Measurements from ENCODE around the gene QRFPR. TPM values are rescaled to one million over a fixed set of nuclear protein-coding genes. Genes with fewer than 3 reads are reported as not detected.

QRFPR gene
- total and polyA plus RNA-seq, 2 of the 4 experiments (the other 2 are of a cell fraction): not detected

DNA sequence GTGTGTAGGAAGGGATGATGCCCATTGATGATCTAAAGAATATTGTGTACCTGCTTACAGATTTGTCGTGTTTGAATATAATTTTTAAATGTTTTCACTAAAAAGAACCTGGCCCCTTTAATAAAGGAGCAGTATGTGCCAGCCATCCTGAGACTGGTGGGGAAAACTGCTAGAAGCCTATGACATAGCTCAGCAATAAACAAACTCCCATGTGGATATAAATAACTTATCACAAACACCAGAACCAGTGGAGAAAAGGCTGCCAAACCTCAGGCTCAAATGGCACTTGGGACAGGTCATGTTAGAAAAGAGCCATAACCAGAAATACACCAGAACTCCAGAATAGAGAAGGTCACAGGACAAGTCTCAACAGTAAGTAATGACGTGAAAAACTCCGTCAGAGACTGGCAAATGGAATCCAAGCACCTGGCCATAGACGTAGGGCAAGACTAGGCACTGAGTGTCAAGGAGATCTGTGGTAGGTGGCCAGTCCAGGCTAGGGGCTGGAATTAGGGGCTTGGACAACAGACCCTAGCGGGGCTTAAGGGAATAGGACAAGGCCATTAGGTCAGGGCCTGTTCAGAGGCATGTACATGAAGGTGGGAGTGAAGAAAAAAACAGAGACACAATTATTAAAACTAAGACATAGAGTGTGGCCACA, 11.7 kb upstream of the QRFPR start:
- ChIA-PET POLR2A (ENCODE audit: unreplicated experiment) (no interaction called here), CTCF (no interaction called here)
- Histone ChIP-seq H3K27ac (ENCODE audit: insufficient read depth, low read length) (no peak overlapping the region), H3K79me1 (ENCODE audit: low read depth in 1 of 2, low read length in 2 of 2) (no peaks in the 10 kb centered on the region), H3K9ac (ENCODE audit: low read depth, low read length) (no peak overlapping the region), H2BK20ac (ENCODE audit: low read depth, low read length) (no peak overlapping the region), H2BK15ac (ENCODE audit: low read depth, low read length) (no peak overlapping the region), H2AK9ac (replicated peaks; ENCODE audit: low read depth, low read length, poor library complexity) (no peak overlapping the region), H3K56ac (ENCODE audit: extremely low read depth, insufficient read depth, low read length) (no peak overlapping the region), H3K4ac (ENCODE audit: low read depth, low read length) (no peak overlapping the region), H3K23ac (ENCODE audit: low read depth, low read length) (no peak overlapping the region), H3K18ac (ENCODE audit: low read depth, low read length) (no peak overlapping the region), H4K8ac (ENCODE audit: low read depth in 2 of 2, low read length in 2 of 2) (no peak overlapping the region), H2BK5ac (ENCODE audit: low read depth, low read length, poor library complexity, severe bottlenecking) (no peak overlapping the region), H3K9me3 (ENCODE audit: control insufficient read depth, insufficient read depth, low read length) (no peaks in the 10 kb centered on the region), H4K91ac (ENCODE audit: insufficient read depth, low read depth, low read length) (no peak overlapping the region), H3K4me1 (ENCODE audit: control insufficient read depth, insufficient read depth, low read length) (no peaks in the 10 kb centered on the region), H3K9me1 (ENCODE audit: insufficient read depth, low read length) (no peaks in the 10 kb centered on the region), H3K4me3 (ENCODE audit: insufficient read depth, low read depth, low read length) (no peak overlapping the region), H2AK5ac (ENCODE audit: low read depth, low read length) (no peak overlapping the region), H4K20me1 (ENCODE audit: insufficient read depth, low read length) (no peaks in the 10 kb centered on the region), H3K27me3 (ENCODE audit: control insufficient read depth, insufficient read depth, low read length) (no peaks in the 10 kb centered on the region), H4K5ac (ENCODE audit: low read depth, low read length) (no peak overlapping the region), H3K14ac (replicated peaks; ENCODE audit: low read depth, low read length) (no peak overlapping the region), H2AFZ (replicated peaks; ENCODE audit: low read length, poor library complexity) (no peak overlapping the region), H3K4me2 (ENCODE audit: low read depth, low read length) (no peak overlapping the region), H2BK120ac (ENCODE audit: low read depth, low read length) (no peak overlapping the region), H3K36me3 (ENCODE audit: control insufficient read depth, insufficient read depth, low read length) (no peaks in the 10 kb centered on the region)
- no peak for DNase-seq
- dilution Hi-C loops (cut with HindIII; ENCODE audit: low sequenced_read_pairs, unreplicated experiment): no loop called here
- 20% methylated on average over 1 of the region's 5 CpGs; no CpG with 5 or more reads in 1 of the 2 experiments for WGBS, 2 experiments (ENCODE audit: extremely low coverage in 2 of 2, insufficient read length in 1 of 2)
- intact Hi-C loops (cut with micrococcal nuclease): no loop called here
- no peak for ATAC-seq (ENCODE audit: low read depth)
- TF ChIP-seq FOS (IDR thresholded peaks at IDR 0.05; ENCODE audit: low read depth, low read length) (no peak), POLR2A (IDR thresholded peaks at IDR 0.05; ENCODE audit: low read depth, low read length) (no peak), MXI1 (IDR thresholded peaks at IDR 0.05; ENCODE audit: borderline replicate concordance, low read depth, low read length) (no peak), RAD21 (IDR thresholded peaks at IDR 0.05; ENCODE audit: low read length) (no peak), BHLHE40 (IDR thresholded peaks at IDR 0.05; ENCODE audit: low read depth, low read length) (no peak), RFX5 (IDR thresholded peaks at IDR 0.05; ENCODE audit: low read depth, low read length) (no peak), MAFK (IDR thresholded peaks at IDR 0.05; ENCODE audit: low read depth, low read length) (no peak), SMC3 (IDR thresholded peaks at IDR 0.05; ENCODE audit: low read depth, low read length) (no peak), NFE2L2 (IDR thresholded peaks at IDR 0.05; ENCODE audit: low read depth, low read length) (no peak), MAZ (IDR thresholded peaks at IDR 0.05; ENCODE audit: borderline replicate concordance, low read depth, low read length) (no peak), CEBPB (IDR thresholded peaks at IDR 0.05; ENCODE audit: low read depth, low read length) (no peak), CHD1 (IDR thresholded peaks at IDR 0.05; ENCODE audit: low read depth, low read length) (no peak), RCOR1 (IDR thresholded peaks at IDR 0.05; ENCODE audit: insufficient replicate concordance, low read length) (no peak)
- TF ChIP-seq, protein P1, sequence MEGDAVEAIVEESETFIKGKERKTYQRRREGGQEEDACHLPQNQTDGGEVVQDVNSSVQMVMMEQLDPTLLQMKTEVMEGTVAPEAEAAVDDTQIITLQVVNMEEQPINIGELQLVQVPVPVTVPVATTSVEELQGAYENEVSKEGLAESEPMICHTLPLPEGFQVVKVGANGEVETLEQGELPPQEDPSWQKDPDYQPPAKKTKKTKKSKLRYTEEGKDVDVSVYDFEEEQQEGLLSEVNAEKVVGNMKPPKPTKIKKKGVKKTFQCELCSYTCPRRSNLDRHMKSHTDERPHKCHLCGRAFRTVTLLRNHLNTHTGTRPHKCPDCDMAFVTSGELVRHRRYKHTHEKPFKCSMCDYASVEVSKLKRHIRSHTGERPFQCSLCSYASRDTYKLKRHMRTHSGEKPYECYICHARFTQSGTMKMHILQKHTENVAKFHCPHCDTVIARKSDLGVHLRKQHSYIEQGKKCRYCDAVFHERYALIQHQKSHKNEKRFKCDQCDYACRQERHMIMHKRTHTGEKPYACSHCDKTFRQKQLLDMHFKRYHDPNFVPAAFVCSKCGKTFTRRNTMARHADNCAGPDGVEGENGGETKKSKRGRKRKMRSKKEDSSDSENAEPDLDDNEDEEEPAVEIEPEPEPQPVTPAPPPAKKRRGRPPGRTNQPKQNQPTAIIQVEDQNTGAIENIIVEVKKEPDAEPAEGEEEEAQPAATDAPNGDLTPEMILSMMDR (conservative IDR thresholded peaks at IDR 0.05; ENCODE audit: low read depth, low read length): no peak
- TF ChIP-seq, protein P2, sequence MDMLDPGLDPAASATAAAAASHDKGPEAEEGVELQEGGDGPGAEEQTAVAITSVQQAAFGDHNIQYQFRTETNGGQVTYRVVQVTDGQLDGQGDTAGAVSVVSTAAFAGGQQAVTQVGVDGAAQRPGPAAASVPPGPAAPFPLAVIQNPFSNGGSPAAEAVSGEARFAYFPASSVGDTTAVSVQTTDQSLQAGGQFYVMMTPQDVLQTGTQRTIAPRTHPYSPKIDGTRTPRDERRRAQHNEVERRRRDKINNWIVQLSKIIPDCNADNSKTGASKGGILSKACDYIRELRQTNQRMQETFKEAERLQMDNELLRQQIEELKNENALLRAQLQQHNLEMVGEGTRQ (IDR thresholded peaks at IDR 0.05; ENCODE audit: low read depth, low read length): no peak
- TF ChIP-seq, protein P3, sequence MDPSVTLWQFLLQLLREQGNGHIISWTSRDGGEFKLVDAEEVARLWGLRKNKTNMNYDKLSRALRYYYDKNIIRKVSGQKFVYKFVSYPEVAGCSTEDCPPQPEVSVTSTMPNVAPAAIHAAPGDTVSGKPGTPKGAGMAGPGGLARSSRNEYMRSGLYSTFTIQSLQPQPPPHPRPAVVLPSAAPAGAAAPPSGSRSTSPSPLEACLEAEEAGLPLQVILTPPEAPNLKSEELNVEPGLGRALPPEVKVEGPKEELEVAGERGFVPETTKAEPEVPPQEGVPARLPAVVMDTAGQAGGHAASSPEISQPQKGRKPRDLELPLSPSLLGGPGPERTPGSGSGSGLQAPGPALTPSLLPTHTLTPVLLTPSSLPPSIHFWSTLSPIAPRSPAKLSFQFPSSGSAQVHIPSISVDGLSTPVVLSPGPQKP (IDR thresholded peaks at IDR 0.05; ENCODE audit: borderline replicate concordance, low read depth, low read length): no peak
- BruUV-seq (replicated peaks): no TSS peak
- in situ Hi-C loops (cut with MboI; ENCODE audit: low sequenced_read_pairs): no loop called here

Data from IMR-90 (cell line).